Measurements from ENCODE around the gene GRIA1.

The GRIA1 gene

GRCh38 chr5:153565822-153566221, 75.4 kb downstream of the GRIA1 start:
- Histone ChIP-seq H3K4ac (ENCODE audit: low read depth in 1 of 2, low read length in 2 of 2) (no peak overlapping the region), H3K9me3 (ENCODE audit: control insufficient read depth, low read length) (no peaks in the 10 kb centered on the region), H2BK15ac (ENCODE audit: low read depth, poor library complexity, severe bottlenecking) (no peak overlapping the region), H3K23ac (ENCODE audit: low read length in 2 of 2) (no peak overlapping the region), H3K14ac (ENCODE audit: low read length in 2 of 2) (no peak overlapping the region), H4K8ac (ENCODE audit: low read length) (no peak overlapping the region), H3K4me2 (ENCODE audit: low read length, poor library complexity, severe bottlenecking) (no peak overlapping the region), H3K4me1 (ENCODE audit: control insufficient read depth, insufficient read depth, low read depth, low read length) (peaks cover 2% of the 10 kb centered on the region), H2BK12ac (ENCODE audit: low read length in 2 of 2) (no peak overlapping the region), H2AFZ (ENCODE audit: low read depth, low read length) (no peak overlapping the region), H3K18ac (ENCODE audit: low read depth in 1 of 2, low read length in 2 of 2) (no peak overlapping the region), H2BK120ac (ENCODE audit: low read depth, low read length) (no peak overlapping the region), H3K27ac (ENCODE audit: low read length, poor library complexity, severe bottlenecking) (no peak overlapping the region), H2BK5ac (ENCODE audit: low read depth, low read length, poor library complexity, severe bottlenecking) (no peak overlapping the region), H3K36me3 (ENCODE audit: control insufficient read depth in 1 of 2, insufficient read depth in 2 of 2, low read depth in 1 of 2, low read length in 2 of 2) (no peaks in the 10 kb centered on the region), H3K79me1 (replicated peaks; ENCODE audit: low read length, poor library complexity, severe bottlenecking) (no peaks in the 10 kb centered on the region), H2AK5ac (ENCODE audit: low read length, severe bottlenecking) (no peak overlapping the region), H3K27me3 (ENCODE audit: control insufficient read depth in 1 of 2, insufficient read depth in 1 of 2, low read length in 2 of 2) (no peaks in the 10 kb centered on the region), H3K4me3 (ENCODE audit: insufficient read depth in 1 of 2, low read depth in 1 of 2, low read length in 2 of 2) (no peak overlapping the region), H3K9ac (ENCODE audit: low read length) (no peak overlapping the region), H4K91ac (ENCODE audit: low read length) (no peak overlapping the region)
- no CpG with 5 or more reads among the region's 1 CpG for WGBS
- DNase-seq: peak; percentile 47

- no CpG with 5 or more reads among the region's 1 CpG for WGBS
- no peak overlapping the region for H2BK120ac ChIP-seq (ENCODE audit: low read depth, low read length)
Measured at GRCh38 chr5:153569036-153569435, 78.6 kb downstream of the GRIA1 start.

DNA sequence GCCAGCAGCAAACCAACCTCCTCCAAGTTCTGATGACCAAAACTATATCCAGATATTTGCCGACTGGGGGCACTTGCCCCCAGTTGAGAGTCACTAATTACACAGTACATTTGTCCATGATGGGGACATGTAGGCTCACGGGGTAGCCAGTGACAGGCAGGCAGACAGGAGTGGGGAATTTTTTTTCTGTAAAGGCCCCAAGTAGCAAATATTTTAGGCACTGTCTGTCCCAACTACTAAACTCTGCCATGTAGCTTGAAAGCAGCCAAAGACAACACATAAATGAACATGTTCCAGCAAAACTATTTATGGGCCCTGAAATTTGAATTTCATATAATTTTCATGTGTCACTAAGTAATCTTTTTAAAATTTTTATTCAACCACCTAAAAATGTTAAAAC, 80.7 kb downstream of the GRIA1 start:
- Histone ChIP-seq H3K9me3 (ENCODE audit: control insufficient read depth, low read length) (no peaks in the 10 kb centered on the region), H3K36me3 (ENCODE audit: control insufficient read depth in 1 of 2, insufficient read depth in 2 of 2, low read depth in 1 of 2, low read length in 2 of 2) (no peaks in the 10 kb centered on the region), H3K18ac (ENCODE audit: low read depth in 1 of 2, low read length in 2 of 2) (no peak overlapping the region), H3K79me1 (replicated peaks; ENCODE audit: low read length, poor library complexity, severe bottlenecking) (no peaks in the 10 kb centered on the region), H3K14ac (ENCODE audit: low read length in 2 of 2) (no peak overlapping the region), H2BK12ac (ENCODE audit: low read length in 2 of 2) (no peak overlapping the region), H4K91ac (ENCODE audit: low read length) (no peak overlapping the region), H3K23ac (ENCODE audit: low read length in 2 of 2) (no peak overlapping the region), H2AFZ (ENCODE audit: low read depth, low read length) (no peak overlapping the region), H3K27ac (ENCODE audit: low read length, poor library complexity, severe bottlenecking) (no peak overlapping the region), H2AK5ac (ENCODE audit: low read length, severe bottlenecking) (no peak overlapping the region), H3K4me2 (ENCODE audit: low read length, poor library complexity, severe bottlenecking) (no peak overlapping the region), H2BK5ac (ENCODE audit: low read depth, low read length, poor library complexity, severe bottlenecking) (no peak overlapping the region), H2BK120ac (ENCODE audit: low read depth, low read length) (no peak overlapping the region), H3K4me3 (ENCODE audit: insufficient read depth in 1 of 2, low read depth in 1 of 2, low read length in 2 of 2) (no peak overlapping the region), H3K9ac (ENCODE audit: low read length) (no peak overlapping the region), H3K4me1 (ENCODE audit: control insufficient read depth, insufficient read depth, low read depth, low read length) (no peaks in the 10 kb centered on the region), H4K8ac (ENCODE audit: low read length) (no peak overlapping the region), H3K4ac (ENCODE audit: low read depth in 1 of 2, low read length in 2 of 2) (no peak overlapping the region), H2BK15ac (ENCODE audit: low read depth, poor library complexity, severe bottlenecking) (no peak overlapping the region), H3K27me3 (ENCODE audit: control insufficient read depth in 1 of 2, insufficient read depth in 1 of 2, low read length in 2 of 2) (no peaks in the 10 kb centered on the region)
- DNase-seq: no peak
- 100% methylated on average over 2 of the region's 2 CpGs for whole genome bisulfite sequencing

More at GRCh38 chr5:153569036-153569435, 78.6 kb downstream of the GRIA1 start:
- Histone ChIP-seq H2BK12ac (ENCODE audit: low read length in 2 of 2) (no peak overlapping the region), H3K4me1 (ENCODE audit: control insufficient read depth, insufficient read depth, low read depth, low read length) (no peaks in the 10 kb centered on the region), H3K4me2 (ENCODE audit: low read length, poor library complexity, severe bottlenecking) (no peak overlapping the region), H4K91ac (ENCODE audit: low read length) (no peak overlapping the region), H3K14ac (ENCODE audit: low read length in 2 of 2) (no peak overlapping the region), H2BK15ac (ENCODE audit: low read depth, poor library complexity, severe bottlenecking) (no peak overlapping the region), H2AFZ (ENCODE audit: low read depth, low read length) (no peak overlapping the region), H3K36me3 (ENCODE audit: control insufficient read depth in 1 of 2, insufficient read depth in 2 of 2, low read depth in 1 of 2, low read length in 2 of 2) (no peaks in the 10 kb centered on the region), H3K27me3 (ENCODE audit: control insufficient read depth in 1 of 2, insufficient read depth in 1 of 2, low read length in 2 of 2) (no peaks in the 10 kb centered on the region), H3K9me3 (ENCODE audit: control insufficient read depth, low read length) (no peaks in the 10 kb centered on the region), H3K27ac (ENCODE audit: low read length, poor library complexity, severe bottlenecking) (no peak overlapping the region), H4K8ac (ENCODE audit: low read length) (no peak overlapping the region), H3K79me1 (replicated peaks; ENCODE audit: low read length, poor library complexity, severe bottlenecking) (no peaks in the 10 kb centered on the region), H2BK5ac (ENCODE audit: low read depth, low read length, poor library complexity, severe bottlenecking) (no peak overlapping the region), H3K4me3 (ENCODE audit: insufficient read depth in 1 of 2, low read depth in 1 of 2, low read length in 2 of 2) (no peak overlapping the region), H3K23ac (ENCODE audit: low read length in 2 of 2) (no peak overlapping the region), H2AK5ac (ENCODE audit: low read length, severe bottlenecking) (no peak overlapping the region), H3K4ac (ENCODE audit: low read depth in 1 of 2, low read length in 2 of 2) (no peak overlapping the region), H3K18ac (ENCODE audit: low read depth in 1 of 2, low read length in 2 of 2) (no peak overlapping the region), H3K9ac (ENCODE audit: low read length) (no peak overlapping the region)
- DNase-seq: no peak

DNA sequence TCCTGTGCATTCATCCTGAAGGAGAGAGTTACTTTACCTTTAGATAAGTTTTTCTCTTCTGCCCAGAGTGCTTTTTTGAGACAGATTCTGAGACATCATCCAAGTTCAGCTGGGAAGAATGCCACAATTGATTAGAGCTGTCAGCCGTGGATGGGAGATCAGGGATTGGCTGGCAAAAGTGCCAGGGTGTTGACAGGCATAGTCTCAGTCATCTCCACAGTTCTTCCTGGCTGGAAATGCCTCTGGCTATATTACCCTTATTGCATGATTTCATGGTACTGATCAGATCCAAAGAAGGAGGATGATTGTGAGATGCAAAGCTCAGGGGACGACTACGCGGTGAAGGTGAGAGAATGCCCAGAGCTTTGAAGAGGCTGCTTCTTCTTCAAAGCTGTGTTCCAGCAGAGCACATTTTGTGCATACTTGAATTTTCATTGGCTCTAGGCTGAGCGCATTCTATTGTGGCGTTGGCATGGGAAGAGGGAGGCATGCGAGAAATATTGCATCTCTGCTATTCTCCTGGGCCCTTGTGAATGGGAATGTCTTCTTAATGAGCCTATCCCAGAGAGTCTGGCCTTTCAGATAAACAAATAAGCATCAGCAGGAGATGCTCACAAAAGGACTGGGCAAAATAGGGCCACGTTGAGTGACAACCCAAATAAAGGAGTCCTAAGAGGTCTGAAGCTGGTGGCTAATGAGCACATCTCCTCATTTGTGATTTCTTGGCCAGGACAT, 82.1 kb downstream of the GRIA1 start:
- no peak overlapping the region for H3K27ac ChIP-seq (ENCODE audit: low read length, poor library complexity, severe bottlenecking)
- no peak overlapping the region for H2AFZ ChIP-seq (ENCODE audit: low read depth, low read length)
- no peak overlapping the region for H2BK120ac ChIP-seq (ENCODE audit: low read depth, low read length)
- 93% methylated on average over 8 of the region's 8 CpGs for WGBS
- H3K9ac ChIP-seq (ENCODE audit: low read length): no peak overlapping the region
- no peaks in the 10 kb centered on the region for H3K79me1 ChIP-seq (replicated peaks; ENCODE audit: low read length, poor library complexity, severe bottlenecking)
- H3K18ac ChIP-seq (ENCODE audit: low read depth in 1 of 2, low read length in 2 of 2): no peak overlapping the region
- H3K36me3 ChIP-seq (ENCODE audit: control insufficient read depth in 1 of 2, insufficient read depth in 2 of 2, low read depth in 1 of 2, low read length in 2 of 2): no peaks in the 10 kb centered on the region
- no peaks in the 10 kb centered on the region for H3K27me3 ChIP-seq (ENCODE audit: control insufficient read depth in 1 of 2, insufficient read depth in 1 of 2, low read length in 2 of 2)
- H3K23ac ChIP-seq (ENCODE audit: low read length in 2 of 2): no peak overlapping the region
- no peak overlapping the region for H4K91ac ChIP-seq (ENCODE audit: low read length)
- H4K8ac ChIP-seq (ENCODE audit: low read length): no peak overlapping the region
- no peak overlapping the region for H3K4me2 ChIP-seq (ENCODE audit: low read length, poor library complexity, severe bottlenecking)
- H3K14ac ChIP-seq (ENCODE audit: low read length in 2 of 2): no peak overlapping the region
- H2BK15ac ChIP-seq (ENCODE audit: low read depth, poor library complexity, severe bottlenecking): no peak overlapping the region
- no peak overlapping the region for H3K4ac ChIP-seq (ENCODE audit: low read depth in 1 of 2, low read length in 2 of 2)
- H3K4me3 ChIP-seq (ENCODE audit: insufficient read depth in 1 of 2, low read depth in 1 of 2, low read length in 2 of 2): no peak overlapping the region
- no peaks in the 10 kb centered on the region for H3K9me3 ChIP-seq (ENCODE audit: control insufficient read depth, low read length)
- no peak overlapping the region for H2AK5ac ChIP-seq (ENCODE audit: low read length, severe bottlenecking)
- no peak for DNase-seq
- H2BK5ac ChIP-seq (ENCODE audit: low read depth, low read length, poor library complexity, severe bottlenecking): no peak overlapping the region
- no peaks in the 10 kb centered on the region for H3K4me1 ChIP-seq (ENCODE audit: control insufficient read depth, insufficient read depth, low read depth, low read length)
- H2BK12ac ChIP-seq (ENCODE audit: low read length in 2 of 2): no peak overlapping the region
